Neural crest cell (in vitro differentiated cells): ENCODE measurements around the gene CCDC177. TPM values are rescaled to one million over a fixed set of nuclear protein-coding genes. Genes with fewer than 3 reads are reported as not detected.
A peak's percentile ranks its signal among the peaks of the same experiment; 100 is the strongest.

Experiments
- DNase-seq: peaks from one replicate; pipeline ENCODE4 v3.0.0; 2021; ENCODE audit warnings: low read depth, mixed read lengths, low spot score
- H3K27ac Mint-ChIP-seq: one replicate; pipeline ENCODE4 v1.8.0; 2021; ENCODE audit warnings: mild to moderate bottlenecking, mixed read lengths; ENCODE audit not compliant: unreplicated experiment
- H3K27me3 Mint-ChIP-seq: 2 replicates; pipeline ENCODE4 v1.8.0; 2021; ENCODE audit warnings: low read depth, mild to moderate bottlenecking, mixed read lengths
- H3K36me3 Mint-ChIP-seq: 2 replicates; pipeline ENCODE4 v1.8.0; 2021; ENCODE audit warnings: low read depth, mild to moderate bottlenecking, mixed read lengths
- H3K4me1 Mint-ChIP-seq: 2 replicates; pipeline ENCODE4 v1.8.0; 2021; ENCODE audit warnings: mixed read lengths
- H3K4me3 Mint-ChIP-seq: one replicate; pipeline ENCODE4 v1.8.0; 2021; ENCODE audit warnings: mild to moderate bottlenecking, mixed read lengths
- H3K9me3 Mint-ChIP-seq: 2 replicates; pipeline ENCODE4 v1.8.0; 2021; ENCODE audit warnings: mixed read lengths
- CTCF ChIP-seq: fragments of 200-600 bp; sonication (generic); conservative IDR thresholded peaks from 2 replicates; pipeline ENCODE4 v1.5.0; 2021; ENCODE audit warnings: antibody characterized with exemption, mild to moderate bottlenecking
- total RNA-seq: library from RNA; stranded (reverse); gene quantifications from 2 replicates; pipeline ENCODE4 v1.2.1, GENCODE V29; 2021

The CCDC177 gene
- total RNA-seq, 1 donor from 2014 or later = 7.7 TPM

DNA sequence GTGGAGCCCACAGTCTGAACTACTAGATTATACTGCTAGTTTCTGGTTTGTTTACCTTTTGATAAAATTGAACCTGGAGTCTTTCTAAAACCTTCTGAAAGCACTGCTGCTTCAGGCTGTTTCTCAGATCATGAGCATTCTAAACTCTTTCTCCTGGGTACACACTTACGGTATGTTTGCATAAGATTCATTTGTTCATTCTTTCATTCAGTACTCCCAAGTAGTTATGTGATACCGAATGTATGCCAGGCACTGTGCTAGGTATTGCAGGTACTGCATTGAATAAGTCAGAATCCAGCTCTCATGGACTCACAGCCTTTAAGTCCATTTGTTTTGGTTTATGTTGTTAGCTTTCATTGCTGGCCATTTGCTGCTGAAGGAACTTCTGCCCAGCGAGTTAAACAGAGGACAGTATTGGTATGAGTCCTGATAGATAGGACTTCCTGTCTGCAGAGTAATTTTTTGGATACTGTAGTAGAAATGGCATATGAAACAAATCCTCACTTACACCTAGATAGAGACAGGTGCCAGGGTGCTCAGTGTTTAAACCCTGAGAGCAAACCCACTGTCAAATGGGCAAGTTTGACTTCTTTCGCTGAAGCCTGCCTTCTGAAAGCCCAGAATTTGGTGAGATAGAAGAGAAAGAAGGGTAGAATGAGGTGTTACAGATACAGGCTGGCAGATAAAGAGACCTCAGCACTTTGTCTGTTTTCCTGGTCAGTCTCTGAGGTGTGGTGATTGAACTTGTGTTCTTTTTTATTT is 38.8 kb upstream of the CCDC177 start:
- Mint-ChIP-seq H3K9me3 (no peaks in the 10 kb centered on the region), H3K27ac (no peak overlapping the region), H3K27me3 (no peaks in the 10 kb centered on the region), H3K4me1 (peaks cover 47% of the 10 kb centered on the region), H3K4me3 (peak overlapping the region; percentile 92), H3K36me3 (no peaks in the 10 kb centered on the region)
- DNase-seq = no peak
- TF ChIP-seq CTCF = no peak

DNA sequence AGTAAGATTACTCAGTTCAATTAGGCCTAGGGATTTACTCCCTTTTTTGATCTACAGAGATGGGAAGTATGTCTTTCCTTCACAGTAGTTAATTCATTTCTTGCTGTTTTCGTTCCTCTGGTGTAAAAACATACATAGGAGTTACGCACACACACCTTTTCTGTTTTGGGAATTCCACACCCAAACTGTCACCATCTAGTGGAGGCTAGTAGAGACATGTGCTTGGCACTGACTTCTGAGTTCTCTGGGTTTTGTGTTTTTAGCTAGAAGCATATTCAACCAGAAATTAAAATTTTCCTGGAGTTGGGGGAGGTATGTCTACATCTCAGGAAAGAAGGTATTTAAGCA is 38.1 kb upstream of the CCDC177 start:
- H3K9me3 Mint-ChIP-seq = no peaks in the 10 kb centered on the region
- H3K27me3 Mint-ChIP-seq = no peaks in the 10 kb centered on the region
- H3K4me1 Mint-ChIP-seq = peaks cover 47% of the 10 kb centered on the region
- no peak for DNase-seq
- H3K27ac Mint-ChIP-seq = peak overlapping the region; percentile 92
- TF ChIP-seq CTCF = no peak
- peak overlapping the region; percentile 92 for H3K4me3 Mint-ChIP-seq
- H3K36me3 Mint-ChIP-seq = no peaks in the 10 kb centered on the region

DNA sequence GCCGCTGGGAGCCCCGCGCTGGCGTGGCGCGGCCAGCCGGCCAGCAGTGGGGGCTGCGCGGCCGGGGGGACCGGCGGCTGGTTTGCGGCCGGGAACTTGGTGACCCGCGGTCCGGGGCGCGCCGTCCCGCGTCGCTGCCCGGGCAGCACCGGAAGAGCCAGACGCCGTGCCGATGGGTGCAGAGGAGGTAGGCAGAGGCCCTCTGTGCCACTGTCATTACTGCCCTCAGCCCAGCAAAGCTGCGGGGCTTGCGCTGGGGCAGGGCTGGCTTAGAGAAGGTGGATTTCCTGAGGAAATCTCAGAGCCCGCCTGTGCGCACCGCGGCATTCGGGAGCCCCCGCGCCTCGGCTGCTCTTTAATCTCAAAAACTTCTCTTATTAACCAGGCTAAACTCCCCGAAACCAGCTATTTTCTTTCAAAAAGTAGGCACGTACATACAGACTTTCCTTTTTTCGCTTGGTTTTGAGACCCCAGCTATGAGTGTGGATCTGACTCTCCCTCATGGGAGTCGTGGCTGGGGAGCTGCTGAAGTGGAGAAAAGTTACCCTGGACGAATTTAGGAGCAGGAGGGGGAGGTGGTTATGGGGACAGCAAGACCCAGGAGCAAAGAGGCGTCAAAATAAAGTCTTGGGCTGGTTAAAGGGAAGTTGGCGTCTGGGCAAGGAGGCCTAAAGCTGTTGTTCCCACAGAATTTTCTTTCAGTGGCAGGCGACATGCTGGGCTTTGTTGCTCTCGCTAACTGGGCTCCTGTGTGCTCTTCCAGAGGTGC is 37.5 kb upstream of the CCDC177 start:
- DNase-seq = no peak
- Mint-ChIP-seq H3K9me3 (no peaks in the 10 kb centered on the region), H3K4me3 (peak overlapping the region; percentile 92), H3K36me3 (no peaks in the 10 kb centered on the region), H3K4me1 (peaks cover 48% of the 10 kb centered on the region), H3K27me3 (no peaks in the 10 kb centered on the region), H3K27ac (peak overlapping the region; percentile 92)
- TF ChIP-seq CTCF = no peak

DNA sequence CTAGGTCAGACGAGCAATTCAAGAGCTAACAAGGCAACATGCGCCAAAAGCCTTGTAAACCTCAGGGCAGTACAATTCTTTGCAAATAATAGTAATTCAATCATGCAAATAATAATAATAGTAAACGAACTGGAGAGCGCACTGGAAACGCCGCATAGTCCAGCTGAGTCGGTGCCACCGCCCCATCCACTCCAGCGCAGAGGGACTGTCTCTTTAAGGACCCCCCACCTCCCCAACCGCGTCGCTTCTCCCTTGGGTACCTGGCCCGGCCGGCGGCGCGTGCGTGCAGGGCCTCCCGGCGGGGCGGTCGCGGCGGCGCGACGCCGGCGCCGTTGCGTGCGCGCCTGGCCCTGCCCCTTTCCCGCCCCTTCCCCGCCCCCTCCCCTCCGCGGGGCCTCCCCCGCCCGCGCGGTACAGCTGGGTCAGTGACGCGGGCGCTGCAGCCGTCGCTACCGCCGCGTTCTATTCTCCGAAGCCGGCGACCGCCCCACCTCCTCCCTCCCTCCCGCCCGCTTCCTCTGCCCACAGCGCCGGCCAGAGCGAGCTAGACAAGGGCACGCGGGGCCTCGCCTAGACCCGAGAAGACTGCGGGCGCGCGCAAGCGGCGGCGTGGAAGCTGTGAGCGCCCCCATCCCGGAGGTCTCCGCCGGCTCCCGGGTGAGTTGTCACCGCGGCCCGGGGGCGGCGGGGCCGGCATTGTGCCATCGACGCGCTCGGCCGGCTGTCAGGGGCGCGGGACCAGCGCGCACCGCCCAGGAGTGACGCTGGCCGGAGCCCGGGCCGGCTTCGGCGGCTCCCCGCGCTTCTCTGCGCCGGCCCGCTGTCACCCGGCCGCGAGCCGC is 36.7 kb upstream of the CCDC177 start, which contains the start of gene SUSD6:
TSS of gene SUSD6 (plus strand) at position 425 of the 842 bp plus-strand sequence. CDS start 46,997 bp downstream, outside the sequence.
- no peak for TF ChIP-seq CTCF
- Mint-ChIP-seq H3K4me1 (peaks cover 56% of the 10 kb centered on the region), H3K4me3 (peak within 1 kb of the TSS; percentile 97), H3K9me3 (no peaks in the 10 kb centered on the region), H3K36me3 (no peaks in the 10 kb centered on the region), H3K27me3 (no peaks in the 10 kb centered on the region), H3K27ac (peak within 1 kb of the TSS; percentile 92)
- DNase-seq = peak; percentile 73

- Mint-ChIP-seq H3K36me3 (no peaks in the 10 kb centered on the region), H3K9me3 (no peaks in the 10 kb centered on the region), H3K27me3 (no peaks in the 10 kb centered on the region), H3K4me1 (peaks cover 60% of the 10 kb centered on the region), H3K4me3 (peak overlapping the region; percentile 97), H3K27ac (peak overlapping the region; percentile 88)
- no peak for DNase-seq
- TF ChIP-seq CTCF = no peak
These were observed 36.2 kb upstream of the CCDC177 start for GRCh38 chr14:69610874-69611171.
